MM.1S (cell line): Measurements from ENCODE around the gene ORC2.
"Not testable (repeated sequence)": the region's sequence is repeated elsewhere in the genome, so short reads cannot be mapped to it uniquely, and the experiment has no call there.

Experiments used
- DNase-seq: peaks from one replicate; pipeline ENCODE4 v3.0.0-alpha.2; 2015
- H2AFZ ChIP-seq: fragments of 300-600 bp; sonication (generic); 2 replicates; pipeline ENCODE4 v1.6.0; 2016; ENCODE audit warnings: antibody characterized with exemption, low read length
- H3F3A ChIP-seq: fragments of 300-600 bp; sonication (generic); 2 replicates; pipeline ENCODE4 v1.6.1; 2016; ENCODE audit warnings: mild to moderate bottlenecking, antibody characterized with exemption, low read length, moderate library complexity, mixed read lengths; ENCODE audit not compliant: insufficient read depth
- H3K27ac ChIP-seq: fragments of 300-600 bp; sonication (generic); 2 replicates; pipeline ENCODE4 v1.5.1; 2016; ENCODE audit warnings: mild to moderate bottlenecking, low read length
- H3K27me3 ChIP-seq: fragments of 300-600 bp; sonication (generic); replicated peaks from 2 replicates; pipeline ENCODE4 v1.6.0; 2016; ENCODE audit warnings: low read length; ENCODE audit not compliant: insufficient read depth
- H3K36me3 ChIP-seq: fragments of 300-600 bp; sonication (generic); replicated peaks from 2 replicates; pipeline ENCODE4 v1.6.1; 2016; ENCODE audit warnings: mild to moderate bottlenecking, low read length, mixed read lengths; ENCODE audit not compliant: insufficient read depth
- H3K4me1 ChIP-seq: fragments of 300-600 bp; sonication (generic); 2 replicates; pipeline ENCODE4 v1.6.1; 2016; ENCODE audit warnings: low read length, mixed read lengths
- H3K4me2 ChIP-seq: fragments of 300-600 bp; sonication (generic); 2 replicates; pipeline ENCODE4 v1.6.0; 2016; ENCODE audit warnings: low read depth, low read length
- H3K4me3 ChIP-seq: fragments of 300-600 bp; sonication (generic); 2 replicates; pipeline ENCODE4 v1.5.1; 2016; ENCODE audit warnings: low read length, mixed read lengths
- H3K79me2 ChIP-seq: fragments of 300-600 bp; sonication (generic); 2 replicates; pipeline ENCODE4 v1.6.1; 2016; ENCODE audit warnings: mixed run types, low read length, mixed read lengths
- H3K9ac ChIP-seq: fragments of 300-600 bp; sonication (generic); 2 replicates; pipeline ENCODE4 v1.6.1; 2016; ENCODE audit warnings: low read length, mixed read lengths
- H3K9me2 ChIP-seq: fragments of 300-600 bp; sonication (generic); replicated peaks from 2 replicates; pipeline ENCODE4 v1.6.1; 2016; ENCODE audit warnings: mild to moderate bottlenecking, low read length, mixed read lengths; ENCODE audit not compliant: insufficient read depth
- H3K9me3 ChIP-seq: fragments of 300-600 bp; sonication (generic); replicated peaks from 2 replicates; pipeline ENCODE4 v1.6.1; 2016; ENCODE audit warnings: mild to moderate bottlenecking, low read length, mixed read lengths; ENCODE audit not compliant: insufficient read depth
- H4K20me1 ChIP-seq: fragments of 300-600 bp; sonication (generic); 2 replicates; pipeline ENCODE4 v1.6.1; 2016; ENCODE audit warnings: mild to moderate bottlenecking, low read length, moderate library complexity, mixed read lengths; ENCODE audit not compliant: insufficient read depth
- CTCF ChIP-seq: fragments of 300-600 bp; sonication (generic); IDR thresholded peaks from 2 replicates; pipeline ENCODE4 v1.5.1; 2016; ENCODE audit warnings: antibody characterized with exemption, low read length, mixed read lengths
- EZH2 ChIP-seq: fragments of 300-600 bp; sonication (generic); optimal IDR thresholded peaks from 2 replicates; pipeline ENCODE3; 2017; ENCODE audit warnings: low read depth, mild to moderate bottlenecking, antibody characterized with exemption, low read length, mixed read lengths
- EZH2phosphoT487 ChIP-seq: fragments of 300-600 bp; sonication (generic); IDR thresholded peaks from 2 replicates; pipeline ENCODE4 v1.6.1; 2018; ENCODE audit warnings: antibody characterized with exemption, low read length

Gene ORC2

GRCh38 chr2:200901459-200902072 lies 61.9 kb downstream of the ORC2 start:
- no peak overlapping the region for H3K27ac ChIP-seq
- 0 out of 2 replicates have a peak, but pooled peaks cover 6% of the 10 kb centered on the region for H3K79me2 ChIP-seq
- peaks cover 12% of the 10 kb centered on the region; the same call in 1 of the 2 replicates for H3K36me3 ChIP-seq
- no peaks in the 10 kb centered on the region for H3K27me3 ChIP-seq
- H3K9me3 ChIP-seq: no peaks in the 10 kb centered on the region
- no peak overlapping the region for H3K4me3 ChIP-seq
- H3K9ac ChIP-seq: no peak overlapping the region
- no peak overlapping the region for H3K4me2 ChIP-seq
- H4K20me1 ChIP-seq: no peaks in the 10 kb centered on the region
- TF ChIP-seq EZH2phosphoT487: no peak
- peak; percentile 90 for TF ChIP-seq CTCF
- TF ChIP-seq EZH2: no peak
- H3F3A ChIP-seq: no peaks in the 10 kb centered on the region
- H2AFZ ChIP-seq: no peak overlapping the region
- no peaks in the 10 kb centered on the region for H3K4me1 ChIP-seq
- peak; percentile 91 for DNase-seq
- H3K9me2 ChIP-seq: no peaks in the 10 kb centered on the region

- H3K27me3 ChIP-seq: no peaks in the 10 kb centered on the region
- no peak for TF ChIP-seq EZH2phosphoT487
- no peak for TF ChIP-seq CTCF
- no peak for TF ChIP-seq EZH2
- no peak overlapping the region for H3K27ac ChIP-seq
- H2AFZ ChIP-seq: no peak overlapping the region
- 0 out of 2 replicates have a peak, but pooled peaks cover 14% of the 10 kb centered on the region for H3K79me2 ChIP-seq
- H3K36me3 ChIP-seq: peaks cover 17% of the 10 kb centered on the region; the same call in 1 of the 2 replicates
- H3K9me2 ChIP-seq: no peaks in the 10 kb centered on the region
- no peak overlapping the region for H3K9ac ChIP-seq
- no peak for DNase-seq
- H4K20me1 ChIP-seq: no peaks in the 10 kb centered on the region
- no peaks in the 10 kb centered on the region for H3K4me1 ChIP-seq
- no peaks in the 10 kb centered on the region for H3F3A ChIP-seq
- no peak overlapping the region for H3K4me2 ChIP-seq
- H3K9me3 ChIP-seq: no peaks in the 10 kb centered on the region
- no peak overlapping the region for H3K4me3 ChIP-seq
These were observed 64.0 kb downstream of the ORC2 start for GRCh38 chr2:200899482-200899881.

DNA sequence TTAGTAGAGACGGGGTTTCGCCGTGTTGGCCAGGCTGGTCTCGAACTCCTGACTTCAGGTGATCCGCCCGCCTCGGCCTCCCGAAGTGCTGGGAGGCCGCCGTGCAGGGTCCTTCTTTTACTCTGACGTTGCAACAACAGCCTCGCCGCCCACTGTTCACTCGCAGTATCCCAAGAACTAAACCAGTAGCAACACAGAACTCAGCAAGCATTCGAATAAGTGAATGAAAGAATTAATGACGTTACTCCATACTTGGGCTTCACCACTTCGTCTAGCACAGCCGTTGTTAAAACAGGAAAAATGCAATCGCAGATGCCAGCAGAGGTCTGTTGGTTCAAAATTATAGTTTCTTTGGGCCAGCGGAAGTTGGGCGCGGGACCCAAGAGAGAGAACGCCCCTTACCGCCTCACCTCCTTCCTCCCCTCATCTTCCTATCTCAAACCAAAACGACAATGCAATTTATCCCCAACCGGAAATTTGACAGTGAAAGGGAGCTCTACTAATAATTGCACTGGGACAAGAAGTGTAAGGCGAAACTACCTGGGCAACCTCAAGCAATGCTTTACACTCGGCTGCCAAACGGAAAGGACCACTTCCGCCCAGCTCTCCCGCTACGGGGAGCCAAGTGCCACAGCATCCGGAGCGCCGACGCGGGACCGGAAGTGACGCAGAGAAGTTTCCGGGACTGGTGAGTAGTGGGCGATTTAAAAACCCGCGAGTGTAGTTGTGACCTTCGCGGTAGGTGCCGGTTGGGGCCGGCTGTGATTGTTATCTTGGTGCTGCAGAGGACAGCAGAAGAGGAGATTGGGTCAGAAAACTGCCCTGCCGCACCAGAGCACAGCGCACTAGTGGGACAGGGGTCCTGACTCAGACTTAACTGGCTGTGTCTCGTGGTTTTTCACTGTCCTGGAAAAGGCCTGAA lies 74.5 kb downstream of the ORC2 start, which contains the start of the genes NIF3L1 and PPIL3:
Gene NIF3L1, plus strand, starts transcription at position 668 of the 922 bp plus-strand sequence. CDS start 2,573 bp downstream, outside the sequence.
Gene PPIL3, minus strand, starts transcription at position 374 of the 922 bp plus-strand sequence. CDS start 1,462 bp downstream, outside the sequence.
- H3K79me2 ChIP-seq: peaks cover 45% of the 10 kb centered on the region
- no peak; the same call in 1 of the 2 replicates for TF ChIP-seq CTCF
- TF ChIP-seq EZH2phosphoT487: no peak
- no peak for TF ChIP-seq EZH2
- H3K9me2 ChIP-seq: no peaks in the 10 kb centered on the region

GRCh38 chr2:200881715-200882249 lies 81.7 kb downstream of the ORC2 start:
- H3K4me2 ChIP-seq, H3F3A ChIP-seq, H3K27me3 ChIP-seq, H3K9me2 ChIP-seq, H3K79me2 ChIP-seq, H3K9ac ChIP-seq, H2AFZ ChIP-seq, H4K20me1 ChIP-seq, H3K4me3 ChIP-seq, H3K9me3 ChIP-seq, H3K36me3 ChIP-seq, H3K4me1 ChIP-seq, H3K27ac ChIP-seq, DNase-seq: not testable (repeated sequence)

More for the DNA sequence above, 74.5 kb downstream of the ORC2 start, which contains the start of the genes NIF3L1 and PPIL3:
- Histone ChIP-seq H3K36me3 (no peaks in the 10 kb centered on the region), H3K4me3 (peak within 1 kb of the TSS; percentile 76), H3K4me2 (peak within 1 kb of the TSS; percentile 92), H3K4me1 (peaks cover 5% of the 10 kb centered on the region), H3K27me3 (no peaks in the 10 kb centered on the region), H4K20me1 (no peaks in the 10 kb centered on the region), H3K9ac (peak within 1 kb of the TSS; percentile 87), H3F3A (peaks cover 25% of the 10 kb centered on the region), H3K27ac (peak within 1 kb of the TSS; percentile 89), H3K9me3 (no peaks in the 10 kb centered on the region), H2AFZ (peak within 1 kb of the TSS; percentile 68)
- peak; percentile 99 for DNase-seq
